Measurements from ENCODE around the gene DDX28. TPM values are rescaled to one million over a fixed set of nuclear protein-coding genes. Genes with fewer than 3 reads are reported as not detected.

DDX28 gene
- total RNA-seq, 1 experiment from 2014 or later, result 16.0 TPM

GRCh38 chr16:68028996-68029395, 6.0 kb upstream of the DDX28 start:
- ChIA-PET POLR2A (ENCODE audit: low non-redundant PET) (no interaction called here), CTCF (interaction anchor here (0.6 kb wide), 1 partner anchor 32 kb away, joined by 4 read pairs; no protein-coding TSS in a partner anchor)
- intact Hi-C loops (cut with micrococcal nuclease; ENCODE audit: unreplicated experiment), result no loop called here
- Histone ChIP-seq H3K27ac (ENCODE audit: low read depth, low read length, poor library complexity, severe bottlenecking) (no peak overlapping the region), H3K4me3 (ENCODE audit: low read depth, low read length, poor library complexity, severe bottlenecking) (no peak overlapping the region), H3K4me1 (ENCODE audit: insufficient read depth, low read length, poor library complexity, severe bottlenecking) (no peaks in the 10 kb centered on the region), H3K36me3 (ENCODE audit: insufficient read depth, low read length, poor library complexity, severe bottlenecking) (peaks cover 4% of the 10 kb centered on the region), H3K9me3 (ENCODE audit: low read depth, low read length, poor library complexity, severe bottlenecking) (no peaks in the 10 kb centered on the region), H3K27me3 (replicated peaks; ENCODE audit: insufficient read depth, low read depth, low read length, poor library complexity) (no peaks in the 10 kb centered on the region)
- no TSS peak for BruUV-seq (replicated peaks)
- no peak for DNase-seq (ENCODE audit: low spot score)
- TF ChIP-seq CTCF (conservative IDR thresholded peaks at IDR 0.05; ENCODE audit: low read depth, low read length) (no peak), EZH2 (IDR thresholded peaks at IDR 0.05; ENCODE audit: borderline replicate concordance, low read depth, low read length, poor library complexity, severe bottlenecking) (no peak)

GRCh38 chr16:68022278-68022727, 729 bp downstream of the DDX28 start:
- TF ChIP-seq CTCF (conservative IDR thresholded peaks at IDR 0.05; ENCODE audit: low read depth, low read length) (no peak), EZH2 (IDR thresholded peaks at IDR 0.05; ENCODE audit: borderline replicate concordance, low read depth, low read length, poor library complexity, severe bottlenecking) (no peak)
- intact Hi-C loops (cut with micrococcal nuclease; ENCODE audit: unreplicated experiment), result no loop called here
- peak overlapping the region; percentile 86 for H3K27ac ChIP-seq (ENCODE audit: low read depth, low read length, poor library complexity, severe bottlenecking)
- no TSS peak for BruUV-seq (replicated peaks)
- CTCF ChIA-PET, result interaction anchor here (0.7 to 2.0 kb wide), 3 partner anchors 12 to 309 kb away, joined by 3 to 7 read pairs (median 3); no protein-coding TSS in a partner anchor
- peaks cover 11% of the 10 kb centered on the region for H3K36me3 ChIP-seq (ENCODE audit: insufficient read depth, low read length, poor library complexity, severe bottlenecking)
- H3K9me3 ChIP-seq (ENCODE audit: low read depth, low read length, poor library complexity, severe bottlenecking), result no peaks in the 10 kb centered on the region
- H3K4me1 ChIP-seq (ENCODE audit: insufficient read depth, low read length, poor library complexity, severe bottlenecking), result peaks cover 11% of the 10 kb centered on the region
- peak overlapping the region; percentile 87 for H3K4me3 ChIP-seq (ENCODE audit: low read depth, low read length, poor library complexity, severe bottlenecking)
- POLR2A ChIA-PET (ENCODE audit: low non-redundant PET), result no interaction called here
- no peak for DNase-seq (ENCODE audit: low spot score)
- H3K27me3 ChIP-seq (replicated peaks; ENCODE audit: insufficient read depth, low read depth, low read length, poor library complexity), result no peaks in the 10 kb centered on the region

- peak overlapping the region; percentile 87 for H3K4me3 ChIP-seq (ENCODE audit: low read depth, low read length, poor library complexity, severe bottlenecking)
- H3K27me3 ChIP-seq (replicated peaks; ENCODE audit: insufficient read depth, low read depth, low read length, poor library complexity), result no peaks in the 10 kb centered on the region
- CTCF ChIA-PET, result interaction anchor here (0.6 kb wide), 1 partner anchor 243 kb away, joined by 4 read pairs; the partner anchor contains the start of gene SLC7A6
- peaks cover 7% of the 10 kb centered on the region for H3K36me3 ChIP-seq (ENCODE audit: insufficient read depth, low read length, poor library complexity, severe bottlenecking)
- peaks cover 11% of the 10 kb centered on the region for H3K4me1 ChIP-seq (ENCODE audit: insufficient read depth, low read length, poor library complexity, severe bottlenecking)
- no TSS peak for BruUV-seq (replicated peaks)
- H3K27ac ChIP-seq (ENCODE audit: low read depth, low read length, poor library complexity, severe bottlenecking), result no peak overlapping the region
- no peak for DNase-seq (ENCODE audit: low spot score)
- H3K9me3 ChIP-seq (ENCODE audit: low read depth, low read length, poor library complexity, severe bottlenecking), result no peaks in the 10 kb centered on the region
- POLR2A ChIA-PET (ENCODE audit: low non-redundant PET), result no interaction called here
- TF ChIP-seq EZH2 (IDR thresholded peaks at IDR 0.05; ENCODE audit: borderline replicate concordance, low read depth, low read length, poor library complexity, severe bottlenecking) (no peak), CTCF (conservative IDR thresholded peaks at IDR 0.05; ENCODE audit: low read depth, low read length) (no peak)
- intact Hi-C loops (cut with micrococcal nuclease; ENCODE audit: unreplicated experiment), result no loop called here
These were observed 1.5 kb downstream of the DDX28 start for GRCh38 chr16:68021490-68021889.
